ENCODE measurements around the gene SLC30A2.
"Not testable (repeated sequence)": the region's sequence is repeated elsewhere in the genome, so short reads cannot be mapped to it uniquely, and the experiment has no call there.

Gene SLC30A2

GRCh38 chr1:26045722-26046245 is at the start of gene SLC30A2:
Gene SLC30A2 (minus strand): TSS chr1:26046118. CDS start chr1:26045896, 222 bp downstream.
- peak; percentile 30 for DNase-seq

- no peak for DNase-seq
These were observed 48.9 kb upstream of the SLC30A2 start for GRCh38 chr1:26094677-26095383.

- no peak for DNase-seq
These were observed 48.3 kb upstream of the SLC30A2 start for GRCh38 chr1:26094076-26094669.

- DNase-seq = not testable (repeated sequence)
These were observed 47.7 kb upstream of the SLC30A2 start for GRCh38 chr1:26093569-26093968.

GRCh38 chr1:26092422-26092821 is 46.5 kb upstream of the SLC30A2 start:
- no peak for DNase-seq

GRCh38 chr1:26090893-26091292 is 45.0 kb upstream of the SLC30A2 start:
- DNase-seq = no peak

- no peak for DNase-seq
These were observed 43.2 kb upstream of the SLC30A2 start for GRCh38 chr1:26089125-26089524.

- DNase-seq = no peak
These were observed 38.9 kb upstream of the SLC30A2 start for GRCh38 chr1:26084844-26085243.

- DNase-seq = no peak
These were observed 38.2 kb upstream of the SLC30A2 start for GRCh38 chr1:26084091-26084561.

- DNase-seq = no peak
These were observed 37.3 kb upstream of the SLC30A2 start for GRCh38 chr1:26083208-26083607.

- no peak for DNase-seq
These were observed 36.1 kb upstream of the SLC30A2 start for GRCh38 chr1:26082020-26082350.

GRCh38 chr1:26081267-26082019 is 35.5 kb upstream of the SLC30A2 start:
- DNase-seq = peak; percentile 57

GRCh38 chr1:26079960-26080814 is 34.3 kb upstream of the SLC30A2 start:
- no peak for DNase-seq

GRCh38 chr1:26079178-26079563 is 33.3 kb upstream of the SLC30A2 start:
- no peak for DNase-seq

GRCh38 chr1:26078286-26079177 is 32.6 kb upstream of the SLC30A2 start:
- DNase-seq = no peak

GRCh38 chr1:26077524-26077923 is 31.6 kb upstream of the SLC30A2 start:
- DNase-seq = no peak

- no peak for DNase-seq
These were observed 29.7 kb upstream of the SLC30A2 start for GRCh38 chr1:26075421-26076144.

GRCh38 chr1:26072305-26072704 is 26.4 kb upstream of the SLC30A2 start:
- DNase-seq = no peak

GRCh38 chr1:26070963-26071342 is 25.0 kb upstream of the SLC30A2 start:
- DNase-seq = no peak

GRCh38 chr1:26070296-26070962 is 24.5 kb upstream of the SLC30A2 start:
- DNase-seq = peak; percentile 97

- no peak for DNase-seq
These were observed 24.0 kb upstream of the SLC30A2 start for GRCh38 chr1:26069941-26070295.

All from hematopoietic multipotent progenitor cell treated with erythropoietin and hydrocortisone succinate and interleukin-3 and kit ligand, for 4 days (in vitro differentiated cells).